ENCODE measurements around the gene VAMP5. TPM values are rescaled to one million over a fixed set of nuclear protein-coding genes. Genes with fewer than 3 reads are reported as not detected.
A peak's percentile ranks its signal among the peaks of the same experiment; 100 is the strongest.

Gene VAMP5
- total and polyA plus RNA-seq, 9 of the 15 experiments (the other 6 are each of a cell fraction or from before 2014, with no cell fraction given), result 0.54 to 1.9 (median 1.5) TPM; not detected in 2

DNA sequence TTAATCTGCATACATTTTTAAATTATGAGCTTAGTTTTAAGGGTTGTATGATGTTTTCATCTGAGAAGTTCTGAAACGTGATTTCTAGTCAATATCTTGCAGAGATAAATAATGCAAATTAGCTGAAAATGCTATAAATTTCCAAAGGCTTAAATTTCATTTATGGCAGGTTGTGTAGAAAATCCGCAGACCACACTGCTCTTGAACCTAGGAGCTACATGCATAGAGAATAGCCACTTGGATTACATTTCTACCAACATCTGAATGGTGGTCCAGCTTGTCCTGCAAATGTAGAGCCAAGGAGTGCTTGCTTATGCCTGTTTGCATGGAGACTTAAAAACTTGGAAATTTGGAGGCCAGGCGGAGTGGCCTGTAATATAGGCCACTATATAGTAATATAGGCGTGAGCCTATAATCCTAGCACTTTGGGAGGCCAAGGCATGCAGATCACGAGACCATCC is 38.4 kb upstream of the VAMP5 start (continued):
- no peak for TF ChIP-seq NCOA4 (IDR thresholded peaks at IDR 0.05; ENCODE audit: partially characterized antibody)
- TF ChIP-seq, protein P1, sequence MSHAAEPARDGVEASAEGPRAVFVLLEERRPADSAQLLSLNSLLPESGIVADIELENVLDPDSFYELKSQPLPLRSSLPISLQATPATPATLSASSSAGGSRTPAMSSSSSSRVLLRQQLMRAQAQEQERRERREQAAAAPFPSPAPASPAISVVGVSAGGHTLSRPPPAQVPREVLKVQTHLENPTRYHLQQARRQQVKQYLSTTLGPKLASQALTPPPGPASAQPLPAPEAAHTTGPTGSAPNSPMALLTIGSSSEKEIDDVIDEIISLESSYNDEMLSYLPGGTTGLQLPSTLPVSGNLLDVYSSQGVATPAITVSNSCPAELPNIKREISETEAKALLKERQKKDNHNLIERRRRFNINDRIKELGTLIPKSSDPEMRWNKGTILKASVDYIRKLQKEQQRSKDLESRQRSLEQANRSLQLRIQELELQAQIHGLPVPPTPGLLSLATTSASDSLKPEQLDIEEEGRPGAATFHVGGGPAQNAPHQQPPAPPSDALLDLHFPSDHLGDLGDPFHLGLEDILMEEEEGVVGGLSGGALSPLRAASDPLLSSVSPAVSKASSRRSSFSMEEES (CRISPR knock-in tag; IDR thresholded peaks at IDR 0.05), result no peak
- TF ChIP-seq, protein P2, sequence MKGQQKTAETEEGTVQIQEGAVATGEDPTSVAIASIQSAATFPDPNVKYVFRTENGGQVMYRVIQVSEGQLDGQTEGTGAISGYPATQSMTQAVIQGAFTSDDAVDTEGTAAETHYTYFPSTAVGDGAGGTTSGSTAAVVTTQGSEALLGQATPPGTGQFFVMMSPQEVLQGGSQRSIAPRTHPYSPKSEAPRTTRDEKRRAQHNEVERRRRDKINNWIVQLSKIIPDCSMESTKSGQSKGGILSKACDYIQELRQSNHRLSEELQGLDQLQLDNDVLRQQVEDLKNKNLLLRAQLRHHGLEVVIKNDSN (CRISPR knock-in tag; IDR thresholded peaks at IDR 0.05), result no peak
- TF ChIP-seq BACH1 (tag; IDR thresholded peaks at IDR 0.05), result no peak
- no peak; the same call in none of the 2 replicates for TF ChIP-seq POLR2A (conservative IDR thresholded peaks at IDR 0.05)
- no peak for TF ChIP-seq PPARD (CRISPR knock-in tag; IDR thresholded peaks at IDR 0.05)
- TF ChIP-seq HLTF (IDR thresholded peaks at IDR 0.05), result no peak
- no peak for TF ChIP-seq PRPF4 (IDR thresholded peaks at IDR 0.05; ENCODE audit: insufficient read depth, low read depth, low read length, poor library complexity, severe bottlenecking)
- TF ChIP-seq, protein P3, sequence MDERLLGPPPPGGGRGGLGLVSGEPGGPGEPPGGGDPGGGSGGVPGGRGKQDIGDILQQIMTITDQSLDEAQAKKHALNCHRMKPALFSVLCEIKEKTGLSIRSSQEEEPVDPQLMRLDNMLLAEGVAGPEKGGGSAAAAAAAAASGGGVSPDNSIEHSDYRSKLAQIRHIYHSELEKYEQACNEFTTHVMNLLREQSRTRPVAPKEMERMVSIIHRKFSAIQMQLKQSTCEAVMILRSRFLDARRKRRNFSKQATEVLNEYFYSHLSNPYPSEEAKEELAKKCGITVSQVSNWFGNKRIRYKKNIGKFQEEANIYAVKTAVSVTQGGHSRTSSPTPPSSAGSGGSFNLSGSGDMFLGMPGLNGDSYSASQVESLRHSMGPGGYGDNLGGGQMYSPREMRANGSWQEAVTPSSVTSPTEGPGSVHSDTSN (CRISPR knock-in tag; IDR thresholded peaks at IDR 0.05; ENCODE audit: low read depth), result no peak
- TF ChIP-seq, protein P3 (tag; conservative IDR thresholded peaks at IDR 0.05; ENCODE audit: low read depth), result no peak
- peak; percentile 32 for TF ChIP-seq EWSR1 (IDR thresholded peaks at IDR 0.05; ENCODE audit: borderline replicate concordance, low read depth, partially characterized antibody)
- TF ChIP-seq, protein P4, sequence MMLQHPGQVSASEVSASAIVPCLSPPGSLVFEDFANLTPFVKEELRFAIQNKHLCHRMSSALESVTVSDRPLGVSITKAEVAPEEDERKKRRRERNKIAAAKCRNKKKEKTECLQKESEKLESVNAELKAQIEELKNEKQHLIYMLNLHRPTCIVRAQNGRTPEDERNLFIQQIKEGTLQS (IDR thresholded peaks at IDR 0.05), result no peak
- TF ChIP-seq, protein P4 (CRISPR knock-in tag; conservative IDR thresholded peaks at IDR 0.05), result no peak; the same call in 1 of the 2 replicates
- no peak for TF ChIP-seq CBFB (CRISPR knock-in tag; IDR thresholded peaks at IDR 0.05)
- TF ChIP-seq PHB2 (IDR thresholded peaks at IDR 0.05; ENCODE audit: low read depth), result no peak
- no peak for TF ChIP-seq BRD9 (IDR thresholded peaks at IDR 0.05; ENCODE audit: low read depth, partially characterized antibody)
- 0 out of 2 replicates have a peak, but pooled peaks have one; percentile 52 for TF ChIP-seq POLR2AphosphoS5 (IDR thresholded peaks at IDR 0.05; ENCODE audit: control insufficient read depth, insufficient read depth, low read depth, low read length)
- no peak for TF ChIP-seq ZNF347 (CRISPR knock-in tag; IDR thresholded peaks at IDR 0.05; ENCODE audit: low read depth)
- no peak for TF ChIP-seq NR2C1 (IDR thresholded peaks at IDR 0.05)
- no peak for TF ChIP-seq NR2C1 (tag; IDR thresholded peaks at IDR 0.05)
- no peak for TF ChIP-seq NFE2L1 (tag; IDR thresholded peaks at IDR 0.05; ENCODE audit: borderline replicate concordance, low read depth)
- TF ChIP-seq ZNF445 (CRISPR knock-in tag; IDR thresholded peaks at IDR 0.05; ENCODE audit: low read depth), result no peak
- no peak for TF ChIP-seq MAFF (IDR thresholded peaks at IDR 0.05; ENCODE audit: low read length)
- no peak for TF ChIP-seq SMARCA4 (IDR thresholded peaks at IDR 0.05)
- no peak for TF ChIP-seq RFX1 (IDR thresholded peaks at IDR 0.05)

Data from K562 (cell line).